Hepatocyte (in vitro differentiated cells): Measurements from ENCODE around the gene KBTBD6. TPM values are rescaled to one million over a fixed set of nuclear protein-coding genes. Genes with fewer than 3 reads are reported as not detected.
"Not testable (repeated sequence)": the region's sequence is repeated elsewhere in the genome, so short reads cannot be mapped to it uniquely, and the experiment has no call there.

ENCODE experiments used
- DNase-seq: peaks from one replicate; pipeline ENCODE4 v3.0.0-alpha.2; 2016; ENCODE audit warnings: low spot score
- H2AFZ ChIP-seq: fragments of 200-600 bp; sonication (generic); 2 replicates; pipeline ENCODE4 v1.6.0; 2016; ENCODE audit warnings: antibody characterized with exemption, mild to moderate bottlenecking
- H3K27ac ChIP-seq: fragments of 200-600 bp; sonication (generic); 2 replicates; pipeline ENCODE4 v1.5.1; 2016; ENCODE audit warnings: mild to moderate bottlenecking
- H3K27me3 ChIP-seq: fragments of 200-600 bp; sonication (generic); 2 replicates; pipeline ENCODE4 v1.6.1; 2016
- H3K36me3 ChIP-seq: fragments of 200-600 bp; sonication (generic); replicated peaks from 2 replicates; pipeline ENCODE4 v1.5.1; 2016; ENCODE audit warnings: low read depth; ENCODE audit not compliant: insufficient read depth
- H3K4me1 ChIP-seq: fragments of 200-600 bp; sonication (generic); 2 replicates; pipeline ENCODE4 v1.5.1; 2016; ENCODE audit warnings: mild to moderate bottlenecking, moderate library complexity; ENCODE audit not compliant: insufficient read depth
- H3K4me2 ChIP-seq: fragments of 200-600 bp; sonication (generic); 2 replicates; pipeline ENCODE4 v1.6.0; 2016
- H3K4me3 ChIP-seq: fragments of 200-600 bp; sonication (generic); 2 replicates; pipeline ENCODE4 v1.5.1; 2016; ENCODE audit warnings: mild to moderate bottlenecking
- H3K79me2 ChIP-seq: fragments of 200-600 bp; sonication (generic); 2 replicates; pipeline ENCODE4 v1.6.0; 2017; ENCODE audit warnings: mild to moderate bottlenecking
- H3K9me2 ChIP-seq: fragments of 200-600 bp; sonication (generic); replicated peaks from 2 replicates; pipeline ENCODE4 v1.6.0; 2017; ENCODE audit warnings: mild to moderate bottlenecking; ENCODE audit not compliant: insufficient read depth
- H3K9me3 ChIP-seq: fragments of 200-600 bp; sonication (generic); 2 replicates; pipeline ENCODE4 v1.5.1; 2016; ENCODE audit warnings: low read depth, mild to moderate bottlenecking
- H4K20me1 ChIP-seq: fragments of 200-600 bp; sonication (generic); 2 replicates; pipeline ENCODE4 v1.6.0; 2016; ENCODE audit warnings: mild to moderate bottlenecking; ENCODE audit not compliant: insufficient read depth, poor library complexity, severe bottlenecking
- CTCF ChIP-seq: fragments of 200-600 bp; sonication (generic); IDR thresholded peaks from 2 replicates; pipeline ENCODE4 v1.5.1; 2016; ENCODE audit warnings: antibody characterized with exemption, mild to moderate bottlenecking; ENCODE audit not compliant: poor library complexity
- EZH2 ChIP-seq: fragments of 200-600 bp; sonication (generic); IDR thresholded peaks from 2 replicates; pipeline ENCODE4 v1.6.1; 2016; ENCODE audit warnings: antibody characterized with exemption, mild to moderate bottlenecking, borderline replicate concordance
- EZH2phosphoT487 ChIP-seq: fragments of 200-600 bp; sonication (generic); IDR thresholded peaks from one replicate; pipeline ENCODE4 v1.6.1; 2018; ENCODE audit warnings: antibody characterized with exemption, mild to moderate bottlenecking, low read depth, moderate library complexity; ENCODE audit not compliant: unreplicated experiment, severe bottlenecking
- WGBS: methylation state at CpG from one replicate; pipeline ENCODE4 v1.1.6; 2016; ENCODE audit warnings: low lambda C conversion rate; ENCODE audit errors: missing lambda C conversion rate; 5-methylcytosine and 5-hydroxymethylcytosine counted together
- polyA plus RNA-seq: library from polyadenylated mRNA; unstranded; fragments of >200 nt; fragmentation: Nextera tagmentation; extraction: Ambion mirVana; gene quantifications from 2 replicates; pipeline ENCODE4 v1.2.1, GENCODE V29; 2016
- total RNA-seq: library from RNA; depleted of rRNA; stranded (reverse); fragments of >200 nt; gene quantifications from 2 replicates; pipeline ENCODE4 v1.2.3, GENCODE V29; 2014

KBTBD6 gene
- total and polyA plus RNA-seq, 2 experiments from 2014 or later = 3.5 to 8.7 TPM

DNA sequence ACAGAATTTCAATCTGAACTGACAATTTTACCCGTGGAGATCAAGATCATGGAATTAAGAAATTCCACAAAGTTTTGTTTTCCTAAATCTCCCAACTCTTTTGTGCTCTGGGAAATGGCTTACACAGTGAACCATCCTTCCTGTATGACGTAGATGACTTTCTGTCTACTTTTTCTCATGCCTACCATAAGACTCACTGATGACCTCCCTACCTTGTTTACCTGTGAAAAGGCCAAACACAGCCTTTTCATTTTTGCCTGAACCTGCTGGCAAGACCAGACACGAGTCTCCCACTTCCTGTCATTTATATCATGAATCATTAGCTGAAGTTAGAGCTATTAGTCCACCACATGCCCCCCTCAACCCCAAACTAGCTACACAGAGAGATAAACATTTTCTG, 4.6 kb upstream of the KBTBD6 start:
- H3K36me3 ChIP-seq = no peaks in the 10 kb centered on the region

GRCh38 chr13:41136396-41137031, 3.9 kb upstream of the KBTBD6 start:
- H3K4me1 ChIP-seq = peaks cover 2% of the 10 kb centered on the region
- DNase-seq = no peak
- 94% methylated on average over 9 of the region's 9 CpGs for WGBS
- no peak overlapping the region for H3K4me3 ChIP-seq
- H3K9me2 ChIP-seq = no peaks in the 10 kb centered on the region
- H3K4me2 ChIP-seq = no peak overlapping the region
- no peaks in the 10 kb centered on the region for H3K36me3 ChIP-seq
- no peaks in the 10 kb centered on the region for H3K27me3 ChIP-seq
- no peak overlapping the region for H2AFZ ChIP-seq
- TF ChIP-seq EZH2 (no peak), CTCF (no peak), EZH2phosphoT487 (no peak)
- H3K27ac ChIP-seq = no peak overlapping the region
- H4K20me1 ChIP-seq = no peaks in the 10 kb centered on the region
- peaks cover 4% of the 10 kb centered on the region for H3K79me2 ChIP-seq
- H3K9me3 ChIP-seq = no peaks in the 10 kb centered on the region

More for the DNA sequence above, 4.6 kb upstream of the KBTBD6 start:
- WGBS = 88% methylated on average over 3 of the region's 3 CpGs
- H3K79me2 ChIP-seq = no peaks in the 10 kb centered on the region
- no peak for DNase-seq
- no peaks in the 10 kb centered on the region for H3K9me2 ChIP-seq
- no peaks in the 10 kb centered on the region for H3K9me3 ChIP-seq
- no peaks in the 10 kb centered on the region for H4K20me1 ChIP-seq
- H3K4me3 ChIP-seq = no peak overlapping the region
- H2AFZ ChIP-seq = no peak overlapping the region
- H3K27ac ChIP-seq = no peak overlapping the region
- no peak overlapping the region for H3K4me2 ChIP-seq
- TF ChIP-seq CTCF = no peak
- TF ChIP-seq EZH2phosphoT487 = no peak
- no peaks in the 10 kb centered on the region for H3K27me3 ChIP-seq
- no peaks in the 10 kb centered on the region for H3K4me1 ChIP-seq

DNA sequence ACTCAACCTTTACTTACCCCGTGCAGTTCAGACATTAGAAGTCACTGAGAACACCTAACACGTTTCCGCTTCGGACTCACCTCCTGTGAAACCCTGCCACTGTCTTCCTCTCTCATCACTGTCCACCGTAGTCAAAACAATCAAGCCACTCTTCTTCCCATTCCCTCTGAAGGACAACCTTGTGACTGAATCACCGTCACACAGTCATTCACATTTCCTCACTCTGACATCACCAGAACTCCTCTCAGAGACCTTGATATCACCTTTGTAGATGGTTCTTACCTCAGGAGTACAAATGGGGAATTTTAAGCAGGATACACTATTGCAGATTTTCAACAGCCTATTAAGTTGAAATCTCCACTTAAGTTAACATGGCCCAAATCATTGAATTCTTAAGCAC, 1.3 kb upstream of the KBTBD6 start:
- Histone ChIP-seq H3K27ac (no peak overlapping the region), H3K4me3 (no peak overlapping the region), H3K79me2 (peaks cover 27% of the 10 kb centered on the region), H3K27me3 (no peaks in the 10 kb centered on the region), H3K4me2 (no peak overlapping the region), H3K9me3 (no peaks in the 10 kb centered on the region), H4K20me1 (no peaks in the 10 kb centered on the region), H2AFZ (no peak overlapping the region), H3K9me2 (no peaks in the 10 kb centered on the region), H3K4me1 (peaks cover 15% of the 10 kb centered on the region), H3K36me3 (no peaks in the 10 kb centered on the region)
- WGBS = 93% methylated on average over 6 of the region's 6 CpGs
- TF ChIP-seq CTCF = no peak
- TF ChIP-seq EZH2phosphoT487 = no peak
- TF ChIP-seq EZH2 = no peak
- no peak for DNase-seq

DNA sequence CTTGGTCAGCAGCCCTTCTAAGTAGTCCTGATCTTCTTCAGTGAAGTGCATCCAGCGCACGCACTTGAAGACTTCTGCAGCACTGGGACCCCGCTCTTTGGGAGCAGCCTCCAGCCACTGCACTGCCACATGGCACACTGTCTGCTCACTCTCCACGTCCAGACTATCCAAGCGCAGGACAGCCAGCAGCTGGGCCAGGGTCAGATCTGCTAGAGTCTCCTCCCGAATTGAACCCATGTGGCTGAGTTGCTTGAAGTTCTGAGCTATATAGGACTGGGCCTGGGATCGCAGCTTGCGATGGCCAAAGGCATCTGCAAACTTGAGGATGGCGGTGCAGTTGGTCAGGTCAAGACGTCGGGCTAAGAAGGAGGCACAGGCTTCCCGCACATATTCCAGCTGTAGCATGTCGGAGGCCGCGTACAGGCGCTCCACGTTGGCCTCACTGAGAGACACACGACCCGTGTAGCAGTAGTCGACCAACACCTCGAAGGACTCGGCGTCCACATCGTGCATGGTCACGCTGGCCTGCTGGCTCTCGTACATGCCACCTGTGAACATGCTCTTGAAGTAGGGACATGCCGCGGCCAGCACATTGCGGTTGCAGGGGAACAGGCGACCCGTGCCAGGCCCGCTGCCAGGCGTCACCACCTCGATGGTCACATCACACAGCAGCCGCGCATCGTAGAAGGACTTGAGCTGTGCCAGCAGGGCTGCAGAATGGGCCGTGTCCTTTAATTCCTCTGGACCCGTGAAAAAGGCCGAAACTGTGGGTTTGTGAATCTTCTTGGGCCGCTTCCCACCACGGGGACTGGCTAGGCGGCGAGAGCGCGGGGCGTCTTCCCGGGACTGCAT, 716 bp downstream of the KBTBD6 start:
- Histone ChIP-seq H2AFZ (peak overlapping the region; percentile 85), H3K27ac (peak overlapping the region; percentile 32), H3K79me2 (peaks cover 37% of the 10 kb centered on the region), H3K4me2 (peak overlapping the region; percentile 83), H3K4me3 (peak overlapping the region; percentile 48), H3K4me1 (peaks cover 15% of the 10 kb centered on the region)
- not testable (repeated sequence) for H3K9me2 ChIP-seq, H3K36me3 ChIP-seq, H3K9me3 ChIP-seq, H3K27me3 ChIP-seq, H4K20me1 ChIP-seq, DNase-seq
- WGBS = 45% methylated on average over 48 of the region's 48 CpGs

DNA sequence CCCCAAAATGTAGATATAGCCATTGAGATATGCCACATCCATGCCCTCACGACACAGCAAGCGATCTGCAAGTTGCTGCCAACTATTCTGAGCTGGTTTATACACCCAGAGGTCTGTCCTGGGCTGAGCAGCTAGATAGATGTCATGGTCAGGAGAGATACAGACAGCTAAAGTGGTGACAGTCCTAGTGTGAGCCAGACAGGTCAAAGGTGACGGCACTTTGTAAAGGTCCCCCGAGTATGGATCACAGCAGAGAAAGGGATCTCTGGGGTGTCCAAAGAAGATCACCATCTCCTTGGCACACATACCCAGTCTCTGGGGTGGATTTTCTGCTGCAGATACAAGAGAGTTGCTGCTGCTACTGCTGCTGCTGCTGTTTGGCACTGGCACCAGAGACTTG, 1.4 kb downstream of the KBTBD6 start:
- H3K4me2 ChIP-seq = peak overlapping the region; percentile 83
- not testable (repeated sequence) for H3K4me3 ChIP-seq, H3K9me2 ChIP-seq, H2AFZ ChIP-seq, DNase-seq, H3K9me3 ChIP-seq, H3K36me3 ChIP-seq, H3K27me3 ChIP-seq, H4K20me1 ChIP-seq, H3K27ac ChIP-seq
- 98% methylated on average over 4 of the region's 4 CpGs for WGBS
- H3K79me2 ChIP-seq = peaks cover 37% of the 10 kb centered on the region
- H3K4me1 ChIP-seq = peaks cover 15% of the 10 kb centered on the region
